Glomerular visceral epithelial cell (primary cell): ENCODE data around the gene OSBPL2.
A peak's percentile ranks its signal among the peaks of the same experiment; 100 is the strongest.

ENCODE experiments used
- DNase-seq: peaks from one replicate; pipeline ENCODE4 v3.0.0-alpha.2; 2016; ENCODE audit errors: extremely low spot score

Gene OSBPL2

DNA sequence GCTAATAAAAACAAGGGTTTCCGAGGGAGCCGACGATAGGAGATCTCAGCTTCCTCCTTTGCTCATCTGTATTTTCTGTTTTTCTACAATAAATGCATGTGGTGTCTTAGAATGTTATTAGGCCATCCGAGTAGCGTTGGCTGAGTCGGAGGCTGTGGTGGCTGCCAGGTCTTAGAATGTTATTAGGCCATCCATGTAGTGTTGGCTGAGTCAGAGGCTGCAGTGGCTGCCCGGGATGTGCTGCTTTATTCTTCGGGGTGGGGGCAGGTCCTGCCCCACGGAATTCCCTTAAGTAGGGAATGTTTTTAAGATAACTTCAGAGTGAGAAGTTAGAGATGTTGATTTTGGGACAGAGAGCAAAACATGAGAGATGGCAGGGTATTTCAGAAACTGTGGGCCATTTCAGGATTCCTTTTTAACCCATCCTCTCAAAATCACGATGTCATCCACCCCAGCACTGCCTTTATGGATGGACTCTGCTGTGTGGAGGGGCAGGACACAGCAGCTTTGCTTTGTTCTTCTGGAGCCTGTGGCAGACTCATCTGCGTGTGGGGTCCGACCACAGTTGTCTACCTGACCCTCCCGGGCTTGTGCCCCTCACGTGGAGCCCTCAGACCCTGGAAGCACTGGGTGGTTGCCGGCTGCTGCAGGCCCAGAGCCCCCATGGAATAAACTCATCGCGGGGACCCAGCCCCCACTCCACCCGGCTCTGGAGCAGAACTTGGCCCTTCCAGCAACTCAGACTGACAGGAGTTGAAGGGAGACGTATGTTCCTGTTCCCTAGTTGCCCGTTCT, 20.4 kb downstream of the OSBPL2 start:
- peak; percentile 71 for DNase-seq

DNA sequence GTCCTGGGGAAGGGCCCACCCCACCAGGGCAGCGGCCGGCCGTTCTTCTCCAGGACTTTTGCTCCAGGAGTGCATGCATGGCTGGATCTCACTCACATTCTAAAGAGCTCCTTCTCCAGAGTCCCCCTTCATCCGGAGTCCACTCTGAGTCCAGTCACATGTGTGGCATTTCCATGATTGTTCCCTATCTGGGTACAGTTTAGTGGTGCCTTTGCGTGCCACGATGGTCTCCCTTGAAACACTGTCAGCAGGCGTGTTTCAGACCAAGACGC, 20.9 kb downstream of the OSBPL2 start:
- no peak for DNase-seq

DNA sequence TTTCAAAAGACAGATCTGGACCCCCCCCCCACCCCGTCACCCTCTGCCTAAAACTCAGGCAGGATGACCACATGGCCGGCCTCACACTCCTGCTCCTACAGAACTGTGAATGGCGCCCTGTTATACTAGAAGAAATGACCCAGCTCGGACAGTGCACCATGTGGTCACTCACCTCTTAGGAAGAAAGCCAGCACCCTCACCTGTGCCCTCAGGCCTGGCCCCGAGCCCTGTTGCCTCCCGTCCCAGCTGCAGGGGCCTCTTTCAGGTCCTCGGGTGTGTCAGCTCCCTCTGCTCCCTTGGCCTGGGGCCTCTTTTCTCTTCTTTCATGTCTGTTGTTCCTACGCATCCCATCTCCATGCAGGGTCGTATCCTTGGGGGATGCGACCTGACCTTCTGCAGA, 23.7 kb downstream of the OSBPL2 start:
- DNase-seq = no peak

DNA sequence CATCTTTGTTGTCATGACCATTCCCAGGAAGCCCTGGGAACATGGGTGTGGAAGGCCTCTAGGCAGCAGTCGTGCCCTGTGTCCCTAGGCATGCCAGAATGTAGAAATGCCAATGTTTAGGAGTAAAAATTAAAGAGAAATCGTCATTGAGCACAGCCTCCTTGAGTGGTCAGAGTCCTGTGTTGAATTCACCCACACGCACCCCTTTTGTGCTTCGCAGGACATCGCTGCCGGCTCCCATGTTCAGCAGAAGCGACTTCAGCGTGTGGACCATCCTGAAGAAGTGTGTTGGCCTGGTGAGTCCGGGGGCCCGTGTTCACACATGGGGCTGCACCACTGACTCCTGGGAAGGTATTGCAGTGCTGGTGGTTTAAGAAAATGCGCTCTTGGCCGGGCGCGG, 25.1 kb downstream of the OSBPL2 start:
- DNase-seq = no peak

DNA sequence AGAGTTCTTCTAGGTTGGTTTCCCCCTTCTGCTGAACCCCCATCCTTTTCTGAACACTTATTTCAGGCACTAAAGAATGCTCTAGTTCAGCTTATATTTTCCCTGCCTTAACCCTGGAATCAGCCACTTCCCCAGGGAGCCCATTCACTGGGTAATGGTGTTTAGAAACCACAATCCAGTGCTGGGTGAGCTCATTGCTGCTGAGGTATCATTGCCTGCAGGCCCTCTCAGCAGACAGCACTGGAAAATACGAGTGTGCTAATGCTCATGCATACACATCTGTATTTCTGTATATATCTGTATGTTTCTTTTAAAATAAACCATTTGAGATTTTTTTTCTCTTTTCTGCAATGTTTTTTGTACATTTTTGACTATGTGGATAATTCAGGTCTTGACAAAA, 27.0 kb downstream of the OSBPL2 start:
- no peak for DNase-seq

DNA sequence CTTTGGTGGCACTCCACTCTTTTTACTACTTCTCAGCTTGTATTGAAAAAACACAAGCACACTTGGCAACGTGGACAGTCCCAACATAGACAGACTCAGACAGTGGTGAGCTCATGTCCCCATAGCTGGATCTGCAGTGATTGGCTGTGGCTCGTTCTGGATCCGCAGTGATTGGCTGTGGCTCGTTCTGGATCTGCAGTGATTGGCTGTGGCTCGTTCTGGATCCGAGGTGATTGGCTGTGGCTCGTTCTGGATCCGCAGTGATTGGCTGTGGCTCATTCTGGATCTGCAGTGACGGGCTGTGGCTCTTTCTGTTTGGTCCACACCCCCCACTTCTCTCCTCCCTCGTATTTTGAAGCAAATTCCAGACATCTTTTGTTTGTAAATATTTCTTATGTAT, 28.0 kb downstream of the OSBPL2 start:
- DNase-seq = no peak

DNA sequence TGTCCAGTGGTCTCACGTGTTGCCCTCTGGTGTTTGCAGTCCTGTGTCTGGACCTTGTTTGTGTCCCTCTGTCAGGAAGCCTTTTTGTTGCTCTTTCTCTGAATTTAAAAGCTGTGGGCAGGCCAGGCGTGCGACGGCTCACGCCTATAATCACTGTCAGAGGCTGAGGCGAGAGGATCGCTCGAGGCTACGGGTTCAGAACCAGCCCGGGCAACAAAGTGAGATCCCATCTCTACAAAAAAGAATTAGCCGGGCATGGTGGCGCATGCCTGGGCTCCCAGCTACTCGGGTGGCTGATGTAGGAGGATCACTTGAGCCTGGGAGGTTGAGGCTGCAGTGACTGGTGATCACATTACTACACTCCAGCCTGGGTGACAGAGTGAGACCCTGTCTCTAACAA, 28.5 kb downstream of the OSBPL2 start:
- DNase-seq = no peak

DNA sequence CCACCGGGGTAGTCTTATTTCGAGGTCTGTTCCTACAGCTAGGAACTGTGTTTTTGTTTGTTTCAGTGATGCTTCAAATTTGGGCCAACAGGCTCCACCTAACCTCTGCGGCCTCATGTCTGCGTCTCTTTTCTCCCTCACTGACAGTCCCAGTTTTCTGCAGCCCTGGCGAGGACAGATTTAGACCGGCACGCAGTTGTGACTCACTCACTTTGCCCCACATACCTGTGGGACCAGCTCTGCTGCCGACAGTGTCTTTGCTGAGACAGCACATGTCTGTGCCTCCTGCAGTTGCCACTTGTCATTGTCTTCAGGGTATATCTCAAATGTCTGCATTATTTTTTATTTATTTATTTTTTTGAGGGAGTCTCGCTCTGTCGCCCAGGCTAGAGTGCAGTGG, 29.2 kb downstream of the OSBPL2 start:
- DNase-seq = no peak

DNA sequence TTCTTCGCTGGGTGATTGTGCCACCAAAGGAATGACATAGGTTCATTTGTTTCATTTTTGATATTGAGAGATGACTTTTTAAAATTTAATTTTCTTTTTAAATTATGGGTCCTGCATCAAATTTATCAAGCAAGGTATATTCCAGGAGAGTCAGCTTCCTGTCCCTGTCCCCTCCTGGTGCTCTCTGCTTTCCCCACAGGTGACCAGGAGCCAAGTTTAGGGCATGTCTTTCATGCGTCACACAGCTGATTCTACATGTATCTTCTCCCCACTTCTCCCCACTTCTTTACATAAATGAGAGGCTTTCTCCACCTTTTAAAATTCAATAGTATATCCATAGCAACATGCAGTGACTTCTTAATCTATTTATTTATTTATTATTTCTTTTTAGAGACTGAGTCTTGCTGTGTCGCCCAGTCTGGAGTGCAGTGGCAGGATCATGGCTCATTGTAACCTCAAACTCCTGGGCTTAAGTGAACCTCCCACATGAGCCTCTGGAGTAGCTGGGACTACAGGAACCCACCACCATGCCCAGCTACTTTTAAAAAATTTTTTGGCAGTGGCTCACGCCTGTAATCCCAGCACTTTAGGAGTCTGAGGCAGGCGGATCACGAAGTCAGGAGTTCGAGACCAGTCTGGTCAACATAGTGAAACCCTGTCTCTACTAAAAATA, 30.0 kb downstream of the OSBPL2 start:
- DNase-seq = no peak

DNA sequence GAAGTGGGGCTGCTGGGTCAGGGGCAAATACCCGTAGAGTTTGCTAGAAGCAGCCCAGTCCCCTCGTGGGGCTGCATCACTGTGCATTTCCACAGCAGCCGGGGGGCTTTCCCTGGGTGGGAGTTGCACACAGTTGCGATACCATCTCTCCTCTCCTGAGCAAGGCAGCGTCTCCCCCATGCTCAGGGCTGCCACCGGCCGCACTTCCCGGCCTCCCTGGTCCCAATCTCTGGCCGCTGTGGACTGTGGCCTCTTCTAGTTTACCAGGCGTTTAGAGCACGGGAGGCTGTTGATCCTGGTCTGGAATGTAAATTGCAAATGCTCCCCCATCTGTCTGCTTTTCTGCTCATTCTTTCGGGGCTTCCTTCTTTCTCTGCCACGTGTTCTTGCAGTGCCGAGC, 31.1 kb downstream of the OSBPL2 start:
- DNase-seq = no peak

DNA sequence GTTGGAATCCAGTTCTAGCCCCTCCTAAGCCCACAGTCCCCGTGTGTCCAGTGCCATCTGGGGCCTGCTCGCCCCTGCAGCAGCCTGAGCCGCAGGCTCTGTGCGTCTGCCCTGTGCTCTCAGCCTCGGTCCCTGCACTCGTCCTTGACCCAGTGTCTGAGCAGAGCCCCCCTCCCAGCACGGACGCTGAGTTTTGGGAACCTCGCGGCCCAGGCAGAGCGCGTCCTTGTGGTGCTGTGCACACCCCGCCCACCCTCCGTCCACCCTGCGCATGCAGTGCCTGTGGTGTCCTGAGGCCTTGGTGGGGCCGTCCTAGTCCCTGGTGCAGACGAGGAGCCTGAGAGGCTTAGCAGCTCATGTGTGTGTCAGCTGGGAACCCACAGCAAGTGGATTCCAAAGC, 31.6 kb downstream of the OSBPL2 start:
- DNase-seq = no peak

DNA sequence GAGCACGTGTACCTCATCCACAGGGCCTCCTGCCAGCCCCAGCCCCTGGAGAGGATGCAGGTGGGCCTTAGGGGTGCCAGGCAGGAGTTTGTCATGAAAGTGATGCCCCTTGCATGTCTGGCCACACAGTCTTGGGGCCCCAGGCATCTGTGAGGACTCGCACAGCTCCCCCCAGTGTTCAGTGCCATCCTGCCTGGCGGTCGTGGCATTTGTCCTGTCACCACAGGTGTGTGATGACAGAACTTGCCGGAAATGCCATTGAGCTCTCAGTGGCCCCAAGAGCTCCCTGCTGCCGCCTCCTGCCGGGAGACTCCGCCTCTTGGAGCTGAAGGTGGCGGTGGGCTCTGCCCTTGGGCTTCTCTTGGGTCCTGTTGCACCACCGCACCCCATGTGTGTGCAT, 33.9 kb downstream of the OSBPL2 start:
- no peak for DNase-seq

DNA sequence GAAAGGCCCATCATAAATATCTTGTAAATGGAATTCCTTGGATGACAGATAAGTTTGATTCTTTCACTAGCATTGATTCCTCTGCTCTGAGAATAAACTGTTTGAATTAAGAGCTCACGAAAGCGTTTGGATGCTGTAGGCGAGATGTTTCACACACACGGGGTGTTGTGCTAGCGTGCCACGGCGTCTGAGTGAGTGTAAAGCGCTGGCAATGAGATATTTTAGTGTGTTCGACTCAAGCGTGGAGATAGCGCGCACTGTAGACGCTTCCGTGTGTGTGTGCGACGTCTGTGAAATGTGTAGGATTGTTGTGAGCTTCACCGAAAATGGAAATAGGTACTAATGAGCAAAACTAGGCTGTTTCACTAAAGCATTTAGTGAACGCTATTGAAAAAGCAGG, 35.1 kb downstream of the OSBPL2 start:
- no peak for DNase-seq

DNA sequence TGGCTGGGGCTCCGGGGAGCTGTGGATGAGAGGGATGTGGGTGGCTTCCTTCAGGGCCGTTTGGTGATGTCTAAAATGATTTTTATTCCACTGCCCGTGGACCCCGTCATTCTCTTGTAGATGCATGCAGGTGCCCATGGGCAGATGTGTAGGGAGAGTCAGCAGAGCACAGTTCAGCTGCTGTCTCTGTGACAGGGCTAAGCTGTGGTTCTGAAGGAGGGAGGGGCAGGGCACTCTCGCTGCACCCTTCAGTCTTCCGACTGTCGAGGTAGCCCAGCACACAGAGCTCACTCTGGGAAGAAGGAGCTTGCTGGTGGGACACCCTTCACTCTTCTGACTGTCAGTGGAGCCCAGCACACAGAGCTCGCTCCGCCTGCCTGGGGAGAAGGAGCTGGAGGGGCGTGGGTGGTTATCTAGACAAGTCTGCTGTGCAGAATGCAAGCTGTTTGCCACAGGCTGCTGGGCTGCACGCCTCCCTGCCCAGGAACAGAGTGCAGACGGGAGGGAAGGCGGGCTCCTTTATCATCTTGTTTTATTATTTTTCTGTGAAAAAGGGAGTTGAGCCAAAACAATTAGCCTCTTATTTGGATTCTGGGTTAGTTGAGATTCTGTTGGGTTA, 36.1 kb downstream of the OSBPL2 start:
- no peak for DNase-seq

DNA sequence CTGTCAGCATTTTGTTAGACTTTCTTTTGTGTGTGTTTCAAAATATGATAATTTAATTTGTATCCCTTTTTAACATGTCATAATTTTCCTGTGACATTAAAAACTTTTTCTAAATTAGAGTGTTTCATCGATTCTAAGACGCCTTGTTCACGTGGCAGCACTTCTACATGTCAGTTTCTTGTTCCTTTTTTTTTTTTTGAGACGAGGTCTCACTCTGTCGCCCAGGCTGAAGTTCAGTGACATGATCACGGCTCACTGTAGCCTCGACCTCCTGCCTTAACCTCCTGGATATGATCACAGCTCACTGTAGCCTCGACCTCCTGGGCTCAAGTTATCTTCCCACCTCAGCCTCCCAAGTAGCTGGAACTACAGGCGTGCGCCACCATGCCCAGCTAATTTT, 36.9 kb downstream of the OSBPL2 start:
- DNase-seq = no peak

DNA sequence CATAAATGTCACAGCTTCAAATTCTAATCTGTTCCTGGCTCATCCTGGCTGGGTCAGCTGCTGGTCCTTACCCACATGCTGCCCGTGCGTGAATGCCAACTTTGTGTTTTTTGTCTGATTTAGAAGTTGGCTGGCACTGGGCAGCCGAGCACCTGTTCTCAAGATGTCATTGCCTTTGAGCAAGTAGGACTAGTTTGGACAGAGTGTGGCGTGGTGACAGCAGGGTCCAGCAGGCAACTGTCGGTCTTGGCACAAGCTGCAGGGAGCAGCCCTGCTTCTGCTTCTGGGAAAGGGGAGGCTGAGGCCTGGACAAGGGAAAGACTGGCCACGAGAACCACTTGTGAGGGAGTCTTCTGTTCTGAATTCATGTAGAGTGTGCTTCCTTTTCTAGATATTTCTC, 38.1 kb downstream of the OSBPL2 start:
- DNase-seq = no peak

DNA sequence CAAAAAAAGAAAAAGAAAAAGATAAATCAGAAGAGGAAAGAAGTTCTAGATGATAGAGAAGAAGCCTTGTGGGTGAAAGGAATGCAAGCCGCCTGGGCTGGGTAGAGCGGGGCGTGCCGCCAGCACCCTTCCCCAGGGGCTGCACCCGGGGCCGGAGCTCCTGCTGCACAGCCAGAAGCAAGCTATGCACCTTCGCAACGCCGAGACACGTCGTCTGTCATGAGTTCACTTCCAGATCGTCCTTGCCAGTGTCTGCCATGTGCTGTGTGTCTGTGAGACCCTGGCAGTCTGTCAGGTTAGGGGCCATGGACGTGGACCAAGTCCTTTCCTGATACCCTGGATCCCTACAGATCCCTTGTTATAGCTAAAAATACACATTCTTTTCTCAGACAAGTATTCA, 38.9 kb downstream of the OSBPL2 start:
- DNase-seq = no peak

DNA sequence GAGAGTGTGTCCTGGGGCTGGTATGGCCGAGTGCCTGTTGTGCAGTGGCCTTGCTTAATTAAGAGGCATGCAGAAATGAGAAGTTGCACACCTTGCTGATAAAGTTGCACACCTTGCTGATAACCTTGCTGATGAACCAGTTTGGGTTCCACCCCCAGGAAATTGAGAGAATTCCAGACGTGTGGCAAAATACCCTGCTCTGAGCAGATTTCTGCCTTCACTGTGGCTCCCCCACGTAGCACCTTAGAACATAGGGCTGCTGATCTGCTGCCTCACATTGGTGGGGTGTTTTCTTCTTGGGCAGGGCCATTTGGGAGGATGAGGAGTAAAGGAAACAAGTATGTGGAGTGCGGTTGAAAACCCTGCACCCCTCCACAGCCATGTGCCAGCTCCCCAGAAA, 42.0 kb downstream of the OSBPL2 start:
- no peak for DNase-seq

DNA sequence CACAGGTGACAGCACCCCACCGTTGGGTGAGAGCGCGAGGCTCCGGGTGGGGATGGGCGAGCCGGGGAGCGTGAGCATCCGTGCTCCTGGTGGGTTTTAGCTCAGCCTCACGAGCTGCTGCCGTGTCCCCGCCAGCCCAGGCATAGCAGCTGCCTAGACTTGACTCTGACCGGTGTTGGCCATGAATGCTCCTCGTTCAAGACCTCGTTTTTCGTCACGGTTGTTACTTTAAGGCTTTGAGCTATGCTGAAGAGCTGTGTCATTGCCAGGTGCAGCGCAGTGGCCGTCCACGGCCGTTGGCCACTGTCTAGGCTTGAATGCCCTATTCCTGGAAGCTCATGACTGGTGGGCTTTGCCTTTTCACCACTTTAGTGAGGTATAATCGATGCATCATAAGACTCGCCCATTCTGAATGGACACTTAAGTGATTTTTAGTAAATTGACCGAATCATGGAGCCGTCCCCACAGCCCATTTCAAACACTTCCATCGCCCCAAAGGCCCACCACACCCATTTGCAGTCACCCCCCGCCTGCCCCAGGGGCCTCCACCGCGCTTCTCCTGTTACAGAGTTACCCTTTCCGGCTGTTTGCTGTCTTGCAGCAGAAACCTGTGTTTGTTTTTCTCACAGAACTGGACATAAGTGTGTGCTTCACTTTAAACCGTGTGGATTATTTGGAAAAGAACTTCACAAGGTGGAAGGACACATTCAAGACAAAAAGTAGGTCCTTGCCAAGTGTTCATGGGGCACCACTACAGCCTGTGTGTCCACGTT, 43.0 kb downstream of the OSBPL2 start:
- DNase-seq = no peak

DNA sequence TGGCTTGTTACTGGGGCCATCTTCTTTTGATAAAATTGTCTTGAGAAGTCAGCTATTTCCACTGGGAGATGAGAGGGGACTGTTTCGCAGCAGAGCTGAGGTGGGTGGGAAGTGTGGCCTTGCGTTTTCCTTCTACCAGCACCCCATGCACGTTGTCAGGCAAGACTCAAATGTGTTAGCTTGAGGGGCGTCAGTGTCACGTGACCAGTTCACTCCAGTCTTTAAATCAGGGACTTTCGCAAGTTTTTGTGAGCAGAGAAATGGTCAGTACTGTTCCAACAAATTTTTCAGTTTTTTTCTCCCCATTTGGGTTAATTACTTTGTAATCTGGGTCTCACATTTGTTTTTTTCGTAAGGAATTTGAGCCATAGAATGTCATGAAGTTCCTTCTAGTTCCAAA, 43.8 kb downstream of the OSBPL2 start:
- no peak for DNase-seq

DNA sequence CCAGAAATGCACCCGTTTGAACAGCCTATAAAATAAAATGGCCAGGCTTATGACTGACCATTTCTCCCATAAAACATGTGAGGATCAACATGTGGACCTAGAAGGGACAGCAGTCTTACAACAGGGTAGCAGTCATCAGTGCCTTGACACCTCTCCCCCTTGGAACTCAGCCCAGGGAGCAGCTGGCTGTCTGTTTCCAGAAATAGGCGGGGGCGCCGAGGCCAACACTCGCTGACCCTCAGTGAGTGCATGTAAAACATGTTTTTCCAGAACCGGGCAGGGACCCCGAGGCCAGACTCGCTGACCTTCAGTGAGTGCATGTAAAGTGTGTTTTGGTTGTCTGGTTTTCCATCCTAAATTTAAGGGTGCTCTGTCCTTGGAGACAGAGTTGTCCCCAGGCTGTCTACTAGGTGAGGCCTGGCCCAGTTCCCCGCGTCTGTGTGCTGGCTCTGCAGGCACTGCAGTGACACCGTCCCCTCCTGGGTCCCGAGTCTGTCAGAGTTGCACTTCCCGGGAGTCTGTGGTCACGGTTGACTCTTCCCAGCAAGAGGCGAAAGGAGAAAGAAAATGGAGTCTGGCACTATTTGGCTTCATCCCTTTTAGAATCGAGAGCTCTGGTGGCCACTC, 44.7 kb downstream of the OSBPL2 start:
- no peak for DNase-seq

DNA sequence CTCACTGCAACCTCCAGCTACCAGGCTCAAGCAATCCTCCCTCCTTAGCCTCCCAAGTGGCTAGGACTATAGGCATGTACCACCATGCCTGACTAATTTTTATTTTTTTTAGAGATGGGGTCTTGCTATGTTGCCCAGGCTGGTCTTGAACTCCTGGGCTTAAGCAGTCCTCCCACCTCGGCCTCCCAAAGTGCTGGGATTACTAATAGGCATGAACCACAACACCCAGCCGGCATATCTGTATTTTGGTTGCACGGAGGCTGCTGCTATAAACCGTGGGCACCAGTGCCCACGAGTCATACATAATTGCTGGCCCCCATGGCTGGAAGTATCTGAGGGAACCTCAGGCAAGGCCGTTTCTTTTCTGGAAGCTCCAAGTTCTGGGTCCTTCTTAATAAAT, 46.1 kb downstream of the OSBPL2 start:
- no peak for DNase-seq
